ENCODE results near the gene OGA. TPM values are rescaled to one million over a fixed set of nuclear protein-coding genes. Genes with fewer than 3 reads are reported as not detected.
A peak's percentile ranks its signal among the peaks of the same experiment; 100 is the strongest.

OGA gene
- total and polyA plus RNA-seq, 2 donors (not counting 3 experiments of a cell fraction or from before 2014, with no cell fraction given) = 30.8 to 118 TPM

DNA sequence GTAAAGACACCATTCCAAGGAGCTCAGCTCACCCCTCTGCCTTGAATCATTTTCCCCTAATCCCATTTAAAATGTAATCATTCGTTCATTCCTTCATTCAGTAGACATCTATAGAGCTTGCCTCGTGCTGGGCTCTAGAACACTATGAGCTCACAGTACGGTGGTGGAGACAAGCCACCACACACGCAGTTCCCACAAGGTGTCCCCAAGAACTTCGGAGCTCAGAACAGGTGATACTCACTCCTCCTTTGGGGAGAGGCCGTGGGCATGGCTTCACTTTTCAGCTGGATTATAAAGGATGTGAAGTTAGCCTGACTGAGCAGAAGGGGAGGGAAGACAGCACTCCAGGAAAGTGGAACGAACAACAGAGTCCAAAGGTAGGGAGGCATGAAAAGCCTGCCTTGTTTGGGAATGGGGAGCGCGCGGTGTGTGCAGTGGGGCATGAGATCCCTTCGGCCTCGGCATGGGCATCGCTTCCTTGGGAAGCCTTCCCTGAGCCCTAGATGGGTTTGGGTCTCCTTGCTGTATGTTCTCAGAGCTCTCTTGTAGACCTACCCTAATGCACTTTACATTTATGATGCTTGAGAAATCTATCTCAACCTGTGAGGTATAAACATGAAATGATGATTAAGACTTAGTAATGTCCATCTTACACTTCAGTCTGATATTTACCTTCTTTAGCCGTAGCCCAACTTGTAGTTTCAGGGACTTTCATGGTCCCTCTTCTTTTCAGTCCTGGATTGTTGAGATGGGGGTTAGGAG is 809 bp upstream of the OGA start:
- peak overlapping the region; percentile 64 for H3K9ac ChIP-seq (replicated peaks; ENCODE audit: extremely low read depth, insufficient read depth, low read length)
- no peak for TF ChIP-seq CTCF (IDR thresholded peaks at IDR 0.05; ENCODE audit: extremely low read depth in 1 of 2, insufficient read depth in 1 of 2, low read depth in 1 of 2, low read length in 2 of 2)
- TF ChIP-seq GATA2 (IDR thresholded peaks at IDR 0.05; ENCODE audit: insufficient read depth, insufficient read length, low read depth, low read length) = no peak
- H4K20me1 ChIP-seq (replicated peaks; ENCODE audit: control insufficient read depth, extremely low read depth, insufficient read depth, low read length) = peaks cover 17% of the 10 kb centered on the region
- H3K27me3 ChIP-seq (ENCODE audit: control insufficient read depth in 2 of 2, insufficient read depth in 2 of 2, low read length in 2 of 2) = no peaks in the 10 kb centered on the region
- peak overlapping the region; percentile 93 for H2AFZ ChIP-seq (ENCODE audit: low read depth, low read length)
- peaks cover 42% of the 10 kb centered on the region for H3K79me2 ChIP-seq (ENCODE audit: control insufficient read depth, insufficient read depth, low read length)
- intact Hi-C loops (cut with micrococcal nuclease) (loop anchor here (1.0 to 5.0 kb wide), 4 partner anchors 11 to 314 kb away; partner anchors contain the start of genes ARMH3, NPM3 and PPRC1), dilution Hi-C loops (cut with MboI; ENCODE audit: extremely low pct_ligation_motif_present, low sequenced_read_pairs) (no loop called here)
- CTCF ChIA-PET = interaction anchor here (1.0 to 5.4 kb wide), 9 partner anchors 16 to 254 kb away, joined by 3 to 39 read pairs (median 8); partner anchors contain the start of gene ARMH3
- FAIRE-seq (peak; percentile 31), DNase-seq (ENCODE audit: low read depth, low spot score) (no peak)
- H3K4me3 ChIP-seq (replicated peaks in 1 of 3; ENCODE audit: insufficient read depth in 1 of 3, low read depth in 1 of 3, low read length in 3 of 3) = peak overlapping the region; percentile 27 to 64 (median 31)
- peak overlapping the region; percentile 51 for H3K27ac ChIP-seq (ENCODE audit: insufficient read depth, low read depth, low read length)
- POLR2A ChIA-PET = interaction anchor here (0.7 to 1.4 kb wide), 5 partner anchors 11 to 35 kb away, joined by 3 to 6 read pairs (median 5); no protein-coding TSS in a partner anchor
- H3K4me1 ChIP-seq (ENCODE audit: control insufficient read depth, extremely low read depth, insufficient read depth, low read length) = peaks cover 19% of the 10 kb centered on the region
- peak overlapping the region; percentile 92 for H3K4me2 ChIP-seq (ENCODE audit: insufficient read depth, low read length)
- H3K9me1 ChIP-seq (replicated peaks; ENCODE audit: control insufficient read depth, extremely low read depth, insufficient read depth, low read length) = no peaks in the 10 kb centered on the region
- no peaks in the 10 kb centered on the region for H3K36me3 ChIP-seq (ENCODE audit: control insufficient read depth in 2 of 2, extremely low read depth in 1 of 2, insufficient read depth in 2 of 2, low read length in 2 of 2)
- no peaks in the 10 kb centered on the region for H3K9me3 ChIP-seq (replicated peaks; ENCODE audit: control insufficient read depth, insufficient read depth, low read length)
- BruUV-seq (replicated peaks) = TSS peak; percentile 47
